C4-2B (cell line): ENCODE results near the gene ANKRD6.
A peak's percentile ranks its signal among the peaks of the same experiment; 100 is the strongest.

Experiments used
- H3K27ac ChIP-seq: fragments of 450-650 bp; 2 replicates; pipeline ENCODE4 v1.5.1; 2017
- CTCF ChIP-seq: fragments of 450-650 bp; conservative IDR thresholded peaks from 2 replicates; pipeline ENCODE4 v1.5.1; 2017; ENCODE audit warnings: mild to moderate bottlenecking
- ZFX ChIP-seq: fragments of 450-650 bp; IDR thresholded peaks from 2 replicates; pipeline ENCODE4 v1.6.1; 2017

Gene ANKRD6

DNA sequence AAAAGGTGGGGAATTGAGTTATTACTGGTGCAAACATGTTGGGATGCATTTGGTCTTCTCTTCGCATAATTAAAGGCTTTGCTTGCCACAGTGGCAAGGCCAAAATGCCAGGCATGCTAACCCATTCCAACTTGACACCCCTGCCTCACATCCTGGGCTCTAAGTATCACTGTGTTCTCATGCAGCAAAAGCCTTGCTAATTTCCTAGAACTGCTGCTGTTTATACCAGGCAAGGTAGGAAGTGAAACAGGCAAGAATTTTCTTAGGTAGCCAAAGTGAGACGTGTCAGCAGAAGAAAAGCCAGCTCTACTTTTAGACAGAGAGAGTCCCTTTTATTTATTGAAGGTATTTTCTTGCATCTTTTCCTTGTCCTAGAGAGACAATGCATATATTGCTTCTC lies 164.4 kb downstream of the ANKRD6 start:
- H3K27ac ChIP-seq, result no peak overlapping the region
- no peak for TF ChIP-seq ZFX
- no peak for TF ChIP-seq CTCF

DNA sequence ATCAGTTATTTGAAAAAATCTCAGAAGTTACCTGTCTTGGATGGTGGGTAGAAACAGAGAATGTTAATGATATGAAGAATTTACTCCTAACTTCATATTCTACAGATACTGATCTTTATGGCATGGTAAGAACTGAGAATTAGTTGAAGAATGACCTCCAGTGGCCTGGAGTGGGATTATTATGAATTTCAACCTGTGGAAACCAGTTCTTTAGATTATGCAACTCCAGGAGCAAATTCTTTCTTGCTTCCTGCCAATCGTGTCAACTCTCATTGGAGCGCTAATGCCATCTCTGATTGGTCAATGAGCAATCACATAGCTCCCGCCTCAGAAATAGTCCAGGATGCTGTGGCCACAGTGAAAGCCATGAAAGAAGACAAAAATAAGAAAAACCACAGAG lies 165.0 kb downstream of the ANKRD6 start:
- no peak overlapping the region for H3K27ac ChIP-seq
- TF ChIP-seq CTCF (peak; percentile 19), ZFX (no peak)

DNA sequence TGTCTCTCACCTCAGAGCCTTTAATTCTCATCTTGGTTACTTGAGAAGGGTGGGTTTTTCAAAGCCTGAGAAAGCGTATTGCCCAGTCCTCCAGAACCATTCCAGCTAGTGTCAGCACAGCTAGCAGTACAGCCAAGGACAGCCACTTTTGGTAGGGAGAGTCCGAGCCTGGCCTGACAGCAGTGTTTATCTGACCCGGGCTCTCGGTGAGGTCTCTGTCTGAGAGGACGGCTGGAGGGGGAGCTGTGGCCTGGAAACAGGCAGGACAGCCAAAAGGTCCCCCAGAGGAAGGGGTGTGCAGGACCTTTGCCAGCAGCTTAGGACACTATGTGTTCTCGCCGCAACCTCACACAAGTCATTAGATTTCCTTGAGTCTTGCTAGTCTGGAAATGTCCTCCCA lies 166.8 kb downstream of the ANKRD6 start:
- TF ChIP-seq ZFX (no peak), CTCF (no peak)
- no peak overlapping the region for H3K27ac ChIP-seq

GRCh38 chr6:89602166-89602565 lies 169.2 kb downstream of the ANKRD6 start:
- no peak overlapping the region for H3K27ac ChIP-seq
- no peak for TF ChIP-seq CTCF
- no peak for TF ChIP-seq ZFX

- H3K27ac ChIP-seq, result no peak overlapping the region
- no peak for TF ChIP-seq CTCF
- no peak for TF ChIP-seq ZFX
These were observed 171.7 kb downstream of the ANKRD6 start for GRCh38 chr6:89604653-89605052.

DNA sequence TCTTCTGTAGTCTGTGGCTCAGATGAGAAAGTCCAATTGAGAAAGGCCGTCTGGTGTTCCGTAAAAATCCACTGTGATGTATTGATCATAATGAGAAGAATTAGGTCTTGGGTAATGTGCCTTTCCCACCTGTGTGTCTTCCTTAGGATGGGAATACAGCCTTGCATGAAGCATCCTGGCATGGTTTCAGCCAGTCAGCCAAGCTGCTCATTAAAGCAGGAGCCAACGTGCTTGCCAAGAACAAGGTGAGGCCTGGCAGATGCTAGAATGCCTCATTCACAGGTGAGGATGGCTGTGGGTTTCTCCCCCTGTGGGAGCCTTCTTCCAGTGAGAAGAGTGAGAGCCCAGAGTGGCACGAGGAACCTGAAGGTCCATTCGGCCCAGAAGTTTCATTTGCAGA lies 172.9 kb downstream of the ANKRD6 start:
- TF ChIP-seq CTCF (no peak), ZFX (no peak)
- no peak overlapping the region for H3K27ac ChIP-seq

DNA sequence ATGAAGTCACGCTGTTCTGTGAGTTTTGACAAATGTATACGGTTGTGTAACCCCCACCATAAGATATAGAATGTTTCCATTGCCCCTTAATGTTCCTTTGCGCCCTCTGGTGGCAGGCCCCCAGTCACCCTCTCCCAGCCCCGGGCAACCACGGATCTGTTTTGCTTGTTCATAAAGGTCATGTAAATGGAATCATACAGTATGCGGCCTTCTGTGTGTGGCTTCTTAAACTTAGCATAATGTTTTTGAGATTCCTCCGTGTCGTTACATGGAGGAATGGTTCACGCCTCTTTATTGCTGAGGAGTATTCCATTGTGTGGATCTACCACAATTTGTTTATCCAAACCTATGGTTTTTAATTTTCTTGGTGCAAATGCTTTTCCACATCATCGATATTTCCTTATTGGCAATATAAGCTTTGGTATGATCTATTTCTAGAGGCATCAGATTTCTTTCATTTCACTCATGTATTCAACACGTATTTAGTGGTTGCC lies 177.2 kb downstream of the ANKRD6 start:
- TF ChIP-seq CTCF, result peak; percentile 60
- TF ChIP-seq ZFX, result no peak

More for the DNA sequence above, 177.2 kb downstream of the ANKRD6 start:
- H3K27ac ChIP-seq, result no peak overlapping the region
